CD4-positive, CD25-positive, alpha-beta regulatory T cell (primary cell): ENCODE data around the gene CLEC20A. TPM values are rescaled to one million over a fixed set of nuclear protein-coding genes. Genes with fewer than 3 reads are reported as not detected.

ENCODE experiments used
- ATAC-seq, 2 donors: fragments of 150-1000 bp; cut with Tn5 transposase; one replicate each; pipeline ENCODE4 v1.10.0; 2021; ENCODE audit warnings: low read depth in 2 of 2, moderate number of reproducible peaks in 2 of 2, moderate library complexity in 1 of 2
- DNase-seq, 3 donors: peaks; one replicate each; pipeline versions ENCODE4 v3.0.0 to v3.0.0-alpha.2; 2012 to 2022; ENCODE audit warnings: mixed read lengths in 1 of 3
- H3K27ac ChIP-seq: one replicate; pipeline ENCODE4 v1.7.0; 2013; ENCODE audit warnings: mild to moderate bottlenecking, low read length; ENCODE audit not compliant: insufficient read depth, poor library complexity, severe bottlenecking
- H3K27me3 ChIP-seq: one replicate; pipeline ENCODE4 v1.7.0; 2013; ENCODE audit warnings: low read length; ENCODE audit not compliant: control insufficient read depth, insufficient read depth
- H3K36me3 ChIP-seq: one replicate; pipeline ENCODE4 v1.7.0; 2013; ENCODE audit warnings: mild to moderate bottlenecking, low read length, moderate library complexity; ENCODE audit not compliant: control insufficient read depth, insufficient read depth
- H3K4me1 ChIP-seq: 2 replicates; pipeline ENCODE4 v1.7.0; 2013; ENCODE audit warnings: mild to moderate bottlenecking, low read length; ENCODE audit not compliant: insufficient read depth, control insufficient read depth, poor library complexity, severe bottlenecking
- H3K4me3 ChIP-seq: one replicate; pipeline ENCODE4 v1.7.0; 2013; ENCODE audit warnings: low read depth, mild to moderate bottlenecking, low read length, moderate library complexity
- H3K9me3 ChIP-seq, 2 experiments: 1 replicate in 1 of 2; 2 replicates in 1 of 2; pipeline ENCODE4 v1.7.0; 2013; ENCODE audit warnings: low read length in 2 of 2, mild to moderate bottlenecking in 1 of 2, moderate library complexity in 1 of 2; ENCODE audit not compliant: control insufficient read depth in 2 of 2
- H3K27ac Mint-ChIP-seq, 3 donors: one replicate each; pipeline ENCODE4 v1.8.0; 2020 to 2022; ENCODE audit warnings: mild to moderate bottlenecking in 3 of 3, mixed read lengths in 3 of 3, moderate library complexity in 2 of 3
- H3K27me3 Mint-ChIP-seq: one replicate; pipeline ENCODE4 v1.8.0; 2022; ENCODE audit warnings: mild to moderate bottlenecking, mixed read lengths
- H3K36me3 Mint-ChIP-seq: one replicate; pipeline ENCODE4 v1.8.0; 2020; ENCODE audit warnings: mixed read lengths
- H3K4me1 Mint-ChIP-seq, 4 donors: one replicate each; pipeline ENCODE4 v1.8.0; 2020 to 2022; ENCODE audit warnings: mixed read lengths in 4 of 4, mild to moderate bottlenecking in 1 of 4
- H3K4me3 Mint-ChIP-seq, 4 donors: one replicate each; pipeline ENCODE4 v1.8.0; 2020 to 2022; ENCODE audit warnings: mild to moderate bottlenecking in 4 of 4, mixed read lengths in 4 of 4, moderate library complexity in 3 of 4
- H3K9me3 Mint-ChIP-seq, 7 donors: one replicate each; pipeline ENCODE4 v1.8.0; 2020 to 2022; ENCODE audit warnings: mixed read lengths in 7 of 7, mild to moderate bottlenecking in 3 of 7, moderate library complexity in 2 of 7
- polyA plus RNA-seq, 4 donors: library from polyadenylated mRNA; unstranded; fragments of 300-500 nt; fragmentation: Illumina TruSeq; gene quantifications; one replicate each; pipeline ENCODE4 v1.2.3, GENCODE V29; 2021
- total RNA-seq: library from RNA; stranded (reverse); gene quantifications from one replicate; pipeline ENCODE4 v1.2.3, GENCODE V29; 2022

The CLEC20A gene
- total and polyA plus RNA-seq, 5 donors from 2014 or later, result 0.53 TPM; not detected in 4

DNA sequence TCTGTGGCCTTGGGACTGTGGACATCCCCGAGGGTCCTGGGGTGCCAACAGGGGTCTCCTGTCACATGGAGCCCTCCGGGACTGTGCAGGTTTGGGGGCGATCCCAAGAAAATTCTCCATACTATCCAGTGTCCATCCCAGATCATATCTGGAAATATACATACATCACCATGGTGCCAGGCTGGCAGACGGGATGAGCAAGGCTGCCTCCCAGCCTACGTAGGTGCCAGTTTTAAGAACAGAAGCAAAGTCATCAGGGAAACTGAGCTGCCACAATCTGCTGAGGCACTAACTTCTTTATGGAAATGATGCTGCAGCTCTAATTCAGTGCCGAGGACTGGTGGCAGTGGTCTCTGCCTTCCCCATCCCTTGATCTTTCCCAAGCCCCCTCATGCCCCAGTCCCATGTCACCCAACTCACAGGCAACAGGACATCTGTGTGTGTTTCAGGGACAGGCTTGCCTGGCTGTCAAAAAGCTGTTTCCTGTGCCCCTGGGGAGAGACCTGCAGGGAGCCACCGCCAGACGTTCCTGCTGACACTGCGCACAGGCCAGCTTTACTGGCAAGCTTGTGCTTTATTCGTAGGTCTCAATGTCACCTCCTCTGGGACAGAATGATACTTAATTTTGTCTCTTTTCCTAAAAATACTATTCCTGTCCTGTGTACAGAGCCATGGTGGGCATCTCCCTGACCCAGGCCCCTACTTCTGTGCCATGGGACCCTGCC is 31.6 kb upstream of the CLEC20A start:
- Histone ChIP-seq H3K4me1 (peaks cover 3% of the 10 kb centered on the region), H3K27me3 (no peaks in the 10 kb centered on the region), H3K9me3 (no peaks in the 10 kb centered on the region), H3K4me3 (no peak overlapping the region), H3K27ac (no peak overlapping the region), H3K36me3 (no peaks in the 10 kb centered on the region)
- ATAC-seq, result no peak
- no peaks in the 10 kb centered on the region for H3K27me3 Mint-ChIP-seq
- peaks cover 0 to 2% (median under 1%) of the 10 kb centered on the region in 4 donors for H3K4me1 Mint-ChIP-seq
- no peaks in the 10 kb centered on the region for H3K36me3 Mint-ChIP-seq
- H3K9me3 Mint-ChIP-seq, result no peaks in the 10 kb centered on the region
- H3K4me3 Mint-ChIP-seq, result no peak overlapping the region
- no peak for DNase-seq
- no peak overlapping the region for H3K27ac Mint-ChIP-seq

DNA sequence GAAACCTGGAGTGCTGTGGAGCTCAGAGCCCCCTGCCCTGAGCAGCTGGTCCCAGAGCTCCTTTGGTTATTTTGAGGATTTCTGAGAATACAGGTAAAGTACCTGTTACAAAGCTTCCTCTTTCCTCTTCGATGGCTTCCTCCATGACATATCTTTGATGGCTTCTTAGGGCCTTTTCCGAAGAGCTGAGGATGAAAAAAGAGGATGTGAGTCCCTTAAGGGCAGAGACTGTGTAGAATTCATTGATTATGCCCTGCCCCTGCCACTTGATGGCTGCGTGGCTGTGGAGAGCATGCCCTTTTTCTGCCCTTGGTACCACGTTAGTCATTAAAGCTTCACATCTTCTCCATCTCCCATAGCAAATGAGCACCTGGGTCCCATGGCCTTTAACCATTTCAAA is 30.4 kb upstream of the CLEC20A start:
- Histone ChIP-seq H3K9me3 (no peaks in the 10 kb centered on the region), H3K27ac (no peak overlapping the region), H3K4me3 (no peak overlapping the region), H3K27me3 (no peaks in the 10 kb centered on the region), H3K4me1 (peaks cover 2% of the 10 kb centered on the region), H3K36me3 (no peaks in the 10 kb centered on the region)
- DNase-seq, result no peak
- Mint-ChIP-seq H3K27ac (no peak overlapping the region), H3K4me3 (no peak overlapping the region), H3K27me3 (no peaks in the 10 kb centered on the region), H3K36me3 (no peaks in the 10 kb centered on the region), H3K4me1 (no peaks in the 10 kb centered on the region), H3K9me3 (no peaks in the 10 kb centered on the region)
- ATAC-seq, result no peak

- Histone ChIP-seq H3K4me3 (no peak overlapping the region), H3K27me3 (no peaks in the 10 kb centered on the region), H3K27ac (no peak overlapping the region), H3K4me1 (no peaks in the 10 kb centered on the region), H3K36me3 (no peaks in the 10 kb centered on the region), H3K9me3 (no peaks in the 10 kb centered on the region)
- ATAC-seq (no peak), DNase-seq (no peak)
- Mint-ChIP-seq H3K4me3 (no peak overlapping the region), H3K9me3 (no peaks in the 10 kb centered on the region), H3K36me3 (no peaks in the 10 kb centered on the region), H3K27me3 (peaks cover 4% of the 10 kb centered on the region), H3K4me1 (no peaks in the 10 kb centered on the region), H3K27ac (no peak overlapping the region)
Measured at GRCh38 chr1:178521241-178521640, 24.5 kb upstream of the CLEC20A start.

DNA sequence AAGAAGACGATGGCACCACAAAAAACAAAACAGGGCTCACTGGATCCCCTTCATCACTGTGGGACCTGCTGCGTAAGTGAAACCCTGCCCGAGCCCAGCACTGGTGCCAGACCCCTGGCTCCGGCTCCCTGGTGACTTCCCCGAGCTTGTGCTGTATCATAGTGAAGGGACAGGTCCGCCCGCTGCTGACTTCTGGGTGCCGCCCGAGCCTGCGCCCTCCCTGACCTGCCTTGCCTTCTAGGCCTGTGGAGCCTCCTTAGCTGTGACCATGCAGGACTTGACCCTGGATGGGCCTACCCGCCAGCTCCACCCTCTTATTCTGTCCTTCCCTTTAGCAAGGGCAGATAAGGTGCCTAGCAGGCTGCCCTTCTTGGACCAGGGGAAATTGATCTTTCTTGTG is 24.0 kb upstream of the CLEC20A start:
- Mint-ChIP-seq H3K4me1 (no peaks in the 10 kb centered on the region), H3K4me3 (no peak overlapping the region), H3K9me3 (no peaks in the 10 kb centered on the region), H3K36me3 (no peaks in the 10 kb centered on the region), H3K27ac (no peak overlapping the region), H3K27me3 (peaks cover 4% of the 10 kb centered on the region)
- no peak overlapping the region for H3K4me3 ChIP-seq
- no peaks in the 10 kb centered on the region for H3K36me3 ChIP-seq
- no peaks in the 10 kb centered on the region for H3K4me1 ChIP-seq
- ATAC-seq (no peak), DNase-seq (no peak)
- H3K27me3 ChIP-seq, result no peaks in the 10 kb centered on the region
- H3K27ac ChIP-seq, result no peak overlapping the region
- no peaks in the 10 kb centered on the region for H3K9me3 ChIP-seq

DNA sequence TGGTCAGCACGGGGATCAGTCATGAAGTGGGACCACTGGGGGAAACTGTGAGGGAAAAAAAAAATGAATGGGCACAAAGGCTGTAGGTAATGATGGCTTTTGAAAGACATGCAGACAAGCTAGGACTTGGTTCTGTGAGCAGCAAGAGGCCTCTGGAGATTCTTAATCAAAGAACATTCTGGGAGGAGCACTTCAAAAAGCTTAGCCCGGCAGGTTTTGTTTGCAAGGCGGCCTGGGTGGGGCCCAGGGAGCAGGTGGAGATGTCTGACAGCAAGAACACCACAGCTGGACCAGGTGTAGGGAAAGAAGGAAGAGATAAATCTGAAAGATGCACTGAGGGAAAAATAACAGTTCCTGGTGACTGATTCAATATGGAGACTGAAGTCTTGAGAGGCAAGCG is 22.1 kb upstream of the CLEC20A start:
- ATAC-seq (no peak), DNase-seq (no peak)
- Histone ChIP-seq H3K9me3 (no peaks in the 10 kb centered on the region), H3K27ac (no peak overlapping the region), H3K27me3 (no peaks in the 10 kb centered on the region), H3K4me3 (no peak overlapping the region), H3K36me3 (no peaks in the 10 kb centered on the region), H3K4me1 (no peaks in the 10 kb centered on the region)
- no peaks in the 10 kb centered on the region for H3K4me1 Mint-ChIP-seq
- H3K27ac Mint-ChIP-seq, result no peak overlapping the region
- peaks cover 4% of the 10 kb centered on the region for H3K27me3 Mint-ChIP-seq
- H3K36me3 Mint-ChIP-seq, result no peaks in the 10 kb centered on the region
- no peak overlapping the region for H3K4me3 Mint-ChIP-seq
- no peaks in the 10 kb centered on the region for H3K9me3 Mint-ChIP-seq

DNA sequence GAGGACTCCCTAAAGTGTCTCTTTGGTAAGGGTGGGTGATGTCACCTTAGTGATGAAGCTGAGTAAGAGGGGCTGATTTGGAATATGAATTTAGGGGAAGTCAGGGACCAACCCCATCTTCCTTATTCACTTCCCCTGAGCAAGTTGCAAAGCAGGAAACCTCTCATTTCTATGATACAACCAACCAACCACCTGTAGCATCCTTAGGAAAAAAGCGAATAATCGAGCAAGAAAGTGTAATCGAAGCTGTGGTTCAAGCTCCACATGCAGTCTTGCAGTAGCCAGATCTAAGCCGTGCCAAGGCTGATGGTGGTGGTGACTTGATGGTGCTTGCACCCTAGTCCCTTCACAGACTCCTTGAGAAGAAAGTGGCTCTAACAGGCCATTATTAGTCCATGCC is 19.3 kb upstream of the CLEC20A start:
- H3K27me3 ChIP-seq, result no peaks in the 10 kb centered on the region
- no peaks in the 10 kb centered on the region for H3K36me3 ChIP-seq
- no peaks in the 10 kb centered on the region for H3K9me3 ChIP-seq
- Mint-ChIP-seq H3K4me1 (no peaks in the 10 kb centered on the region), H3K27ac (no peak overlapping the region), H3K9me3 (peaks cover 0 to 1% (median 0%) of the 10 kb centered on the region in 7 donors), H3K36me3 (no peaks in the 10 kb centered on the region), H3K27me3 (peaks cover 4% of the 10 kb centered on the region), H3K4me3 (no peak overlapping the region)
- no peak overlapping the region for H3K4me3 ChIP-seq
- DNase-seq, result no peak
- H3K27ac ChIP-seq, result no peak overlapping the region
- ATAC-seq, result no peak
- H3K4me1 ChIP-seq, result no peaks in the 10 kb centered on the region

GRCh38 chr1:178513278-178513983 is 16.7 kb upstream of the CLEC20A start:
- no peak overlapping the region for H3K4me3 ChIP-seq
- peaks cover 0 to 1% (median 0%) of the 10 kb centered on the region in 7 donors for H3K9me3 Mint-ChIP-seq
- no peaks in the 10 kb centered on the region for H3K36me3 ChIP-seq
- no peaks in the 10 kb centered on the region for H3K9me3 ChIP-seq
- H3K27ac Mint-ChIP-seq, result no peak overlapping the region
- no peak overlapping the region for H3K4me3 Mint-ChIP-seq
- no peaks in the 10 kb centered on the region for H3K27me3 ChIP-seq
- H3K27me3 Mint-ChIP-seq, result no peaks in the 10 kb centered on the region
- DNase-seq (no peak), ATAC-seq (no peak)
- H3K27ac ChIP-seq, result no peak overlapping the region
- H3K4me1 Mint-ChIP-seq, result no peaks in the 10 kb centered on the region
- no peaks in the 10 kb centered on the region for H3K4me1 ChIP-seq
- H3K36me3 Mint-ChIP-seq, result no peaks in the 10 kb centered on the region
